NCI-H2107 treated with DMSO at 0.1 percent for 48 hours (cell line): ENCODE data around the gene RASGEF1B.

Source experiments
- DNase-seq: peaks from one replicate; lab custom pipeline; 2025; ENCODE audit not compliant: unreplicated experiment; lab: John Stamatoyannopoulos, UW

RASGEF1B gene

DNA sequence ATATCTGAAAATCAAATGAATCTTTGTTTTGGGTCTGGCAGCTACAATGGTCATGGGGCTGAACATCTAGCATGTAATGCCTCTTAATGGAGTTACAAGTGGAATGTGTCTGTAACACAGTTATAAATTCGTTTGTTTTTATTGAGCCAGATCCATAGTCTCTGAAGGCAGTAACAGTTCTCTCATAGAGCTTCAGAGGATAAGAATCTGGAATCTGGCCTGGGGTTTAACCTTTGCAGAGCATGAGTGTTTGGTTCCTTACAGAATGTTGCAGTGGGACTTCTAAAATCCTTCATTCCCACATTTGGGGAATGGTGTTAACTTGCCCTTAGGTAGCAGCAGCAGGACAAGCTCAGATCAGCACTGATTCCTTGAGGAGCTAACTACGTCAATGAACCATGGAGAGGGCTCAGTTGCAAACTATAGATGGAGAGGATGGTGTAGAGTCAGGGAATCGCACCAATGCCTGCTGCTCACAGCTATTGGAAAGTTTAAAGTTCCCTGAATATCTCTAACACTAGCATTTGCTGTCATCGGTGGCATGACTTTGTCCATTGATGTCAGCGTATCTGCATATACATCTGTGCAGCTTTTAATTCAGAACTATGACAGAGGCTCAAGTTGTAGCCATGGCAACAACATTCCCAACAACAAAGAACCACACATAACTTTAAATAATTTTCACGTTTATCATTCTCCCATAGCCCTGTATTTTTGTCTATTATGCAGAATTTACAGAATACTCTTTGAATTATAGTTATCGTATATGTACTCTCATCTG is 72.2 kb downstream of the RASGEF1B start:
- no peak for DNase-seq

DNA sequence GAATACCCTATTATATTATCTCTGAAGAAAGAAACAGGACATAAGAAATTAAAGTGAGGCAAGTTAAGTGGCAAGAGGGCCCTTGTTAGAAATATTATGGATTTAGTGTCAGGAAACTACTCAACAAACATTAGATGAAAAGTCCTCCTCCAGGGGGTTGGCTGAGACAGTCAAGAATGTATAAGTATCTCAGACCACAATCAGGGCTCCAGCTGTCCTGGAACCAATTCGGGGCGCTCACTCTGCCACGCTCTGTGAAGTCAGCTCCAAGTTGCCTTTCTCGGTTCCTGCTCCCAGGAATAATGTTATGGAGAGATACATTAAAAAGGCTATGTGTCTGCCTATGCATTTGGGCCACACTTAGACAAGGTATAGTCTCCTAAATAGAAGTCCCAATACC is 73.3 kb downstream of the RASGEF1B start:
- DNase-seq = no peak

DNA sequence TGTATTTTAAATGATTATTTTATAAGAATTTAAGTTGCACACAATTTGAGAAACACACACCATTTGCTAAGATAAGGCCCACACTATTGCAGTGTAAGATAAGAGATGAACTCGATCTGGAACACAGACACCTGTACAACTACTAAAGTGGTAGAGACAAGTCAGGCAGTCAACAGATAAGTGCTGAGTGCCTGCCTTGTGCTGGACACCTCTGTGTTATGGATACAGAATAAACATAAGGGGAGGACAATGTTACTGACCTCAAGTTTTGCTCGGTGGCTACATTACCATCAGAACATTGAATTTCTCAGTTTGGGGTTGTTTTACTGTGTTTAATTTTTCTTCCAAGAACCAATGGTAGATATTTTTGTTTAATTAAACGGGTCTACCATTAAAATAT is 74.1 kb downstream of the RASGEF1B start:
- no peak for DNase-seq

DNA sequence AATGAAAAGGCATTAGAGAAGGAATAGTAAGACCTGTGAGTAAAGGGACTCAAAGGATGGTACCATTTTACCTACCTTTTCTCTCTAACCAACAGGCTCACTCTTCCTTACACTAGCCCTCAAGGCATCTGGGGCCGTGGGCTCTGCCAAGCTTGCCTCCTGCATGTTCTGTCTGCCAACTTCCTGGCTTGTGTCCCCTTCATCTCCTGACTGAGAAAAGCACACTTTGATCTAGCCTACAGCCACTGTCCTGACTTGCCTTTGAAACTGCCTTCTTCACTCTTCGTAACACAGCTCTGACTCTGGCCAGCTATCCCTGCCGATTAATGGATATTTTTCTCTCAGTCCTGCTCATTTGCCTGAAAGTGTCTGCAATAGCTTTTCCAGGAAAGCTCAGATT is 76.5 kb downstream of the RASGEF1B start:
- DNase-seq = no peak

DNA sequence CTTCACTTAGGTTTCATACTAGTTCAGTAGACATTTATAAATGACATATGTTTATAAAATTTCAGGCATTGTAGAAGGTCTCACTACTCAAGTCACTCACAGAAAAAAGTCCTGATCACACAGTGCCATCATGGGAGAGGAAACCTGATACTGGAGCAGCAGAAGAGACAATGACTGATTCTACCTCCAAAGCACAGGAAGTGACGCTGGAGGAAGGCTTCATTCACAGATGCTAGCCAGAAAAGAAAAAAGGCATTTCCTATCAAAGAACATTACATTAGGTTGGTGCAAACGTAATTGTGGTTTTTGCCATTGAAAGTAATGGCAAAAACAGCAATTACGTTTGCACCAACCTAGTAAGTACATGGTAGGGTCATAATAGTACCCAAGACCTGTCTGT is 79.5 kb downstream of the RASGEF1B start:
- no peak for DNase-seq

DNA sequence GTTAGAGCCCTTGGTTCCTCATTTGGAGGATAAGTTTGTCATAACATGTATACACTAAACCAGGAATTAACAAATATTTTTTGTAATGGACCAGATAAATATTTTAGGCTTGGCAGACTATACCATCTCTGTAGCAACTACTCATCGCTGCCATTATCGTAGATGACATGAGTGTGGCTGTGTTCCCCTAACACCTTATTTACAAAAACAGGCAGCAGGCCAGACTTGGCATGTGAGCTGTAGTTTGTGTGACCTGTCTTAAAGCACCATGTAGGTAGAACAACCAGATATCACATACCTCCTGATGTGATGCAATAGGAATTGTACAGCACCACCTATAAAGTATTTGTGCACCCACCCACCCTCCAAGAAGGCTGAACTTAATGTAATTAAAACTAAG is 82.0 kb downstream of the RASGEF1B start:
- DNase-seq = no peak

DNA sequence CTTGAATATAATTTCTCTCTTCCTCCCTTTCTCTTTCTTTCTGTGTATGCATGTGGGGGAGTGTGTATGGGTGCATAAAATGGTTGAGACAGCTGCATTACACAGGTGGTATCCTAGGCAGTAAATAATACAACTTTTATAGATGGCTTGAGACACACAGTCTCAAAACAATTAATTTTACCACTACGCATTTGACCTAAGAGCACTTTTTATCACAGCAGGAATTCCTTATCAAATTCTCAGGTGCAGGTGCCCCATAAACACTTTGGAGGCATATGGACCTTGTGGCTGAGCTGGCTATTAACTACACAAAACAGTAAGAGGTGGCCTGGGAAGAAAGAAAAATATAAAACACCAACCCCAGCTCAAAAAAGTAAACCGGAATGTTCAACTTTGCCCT is 91.3 kb downstream of the RASGEF1B start:
- peak; percentile 89 for DNase-seq

DNA sequence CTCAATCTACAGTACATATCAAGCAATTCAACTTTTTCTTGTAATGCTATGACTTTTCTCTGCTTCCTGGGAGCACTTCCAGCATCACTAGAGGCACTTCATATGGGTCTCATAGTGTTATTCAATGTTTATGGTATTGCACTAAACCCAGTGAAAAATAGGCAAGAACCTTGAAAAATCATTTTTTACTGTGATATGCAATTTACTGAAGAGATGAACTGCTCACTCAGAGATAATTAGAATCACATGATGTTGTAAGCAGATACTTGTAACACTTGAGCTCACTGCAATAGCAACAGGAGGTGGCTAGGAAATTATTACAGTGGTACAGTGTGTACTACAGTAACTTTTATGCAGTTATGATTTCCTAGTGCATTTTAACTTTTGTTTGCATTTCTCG is 93.3 kb downstream of the RASGEF1B start:
- peak; percentile 29 for DNase-seq

DNA sequence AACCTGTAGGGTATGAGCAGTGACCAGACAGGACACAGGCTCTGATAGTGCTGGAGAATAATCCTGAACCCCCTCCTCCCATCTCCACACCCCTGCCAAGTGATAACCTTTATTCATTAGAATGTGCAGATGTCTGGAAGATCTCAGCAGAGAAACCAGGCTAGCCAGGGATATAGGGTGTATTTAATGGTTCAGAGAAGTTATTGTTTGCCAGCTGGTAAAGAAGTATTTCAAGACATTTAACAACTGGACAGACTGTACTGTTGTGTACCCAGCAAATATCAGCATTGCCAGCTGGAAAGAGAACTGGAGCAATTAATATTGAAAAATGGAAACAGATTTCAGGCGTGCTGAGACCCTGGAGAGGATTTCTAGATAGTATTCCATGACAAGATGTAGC is 94.5 kb downstream of the RASGEF1B start:
- no peak for DNase-seq

DNA sequence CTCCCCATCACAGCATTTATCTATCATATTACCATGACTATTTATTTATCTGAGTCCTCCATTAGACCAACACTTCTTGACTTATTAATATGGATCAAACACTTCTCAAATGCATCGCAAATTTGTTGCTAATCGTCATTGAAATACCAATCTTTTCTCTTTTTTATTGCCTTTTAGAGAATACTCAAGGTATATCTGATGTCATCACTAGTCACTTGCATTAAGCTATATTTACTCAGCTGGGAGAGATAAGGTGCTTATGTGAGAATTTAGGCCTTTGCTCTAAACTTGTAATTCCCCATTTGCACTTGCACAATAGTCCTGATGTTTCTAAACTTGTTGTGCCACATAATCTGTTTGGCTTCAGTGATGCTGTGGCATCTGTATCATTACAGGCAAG is 95.0 kb downstream of the RASGEF1B start:
- DNase-seq = no peak
